ENCODE results near the gene HK3.

The HK3 gene

GRCh38 chr5:176868126-176868525, 31.0 kb downstream of the HK3 start:
- H3K4me1 ChIP-seq (ENCODE audit: control extremely low read depth in 1 of 4, control insufficient read depth in 4 of 4, insufficient read depth in 4 of 4, low read length in 3 of 4), result no peaks in the 10 kb centered on the region
- no peak for DNase-seq
- H3K27me3 ChIP-seq (replicated peaks in 2 of 5; ENCODE audit: control insufficient read depth in 4 of 5, insufficient read depth in 5 of 5, low read length in 4 of 5), result peaks cover 0 to 57% (median 30%) of the 10 kb centered on the region in 5 experiments
- no peak overlapping the region for H3K4me3 ChIP-seq (ENCODE audit: control insufficient read depth in 1 of 7, extremely low read depth in 1 of 7, insufficient read depth in 4 of 7, low read depth in 2 of 7, low read length in 6 of 7)
- no peak overlapping the region for H3K27ac ChIP-seq (ENCODE audit: insufficient read depth in 1 of 2, low read depth in 1 of 2, low read length in 2 of 2, poor library complexity in 1 of 2, severe bottlenecking in 2 of 2)
- ChIA-PET CTCF (interaction anchor here (1.4 kb wide), 1 partner anchor 10 kb away, joined by 3 read pairs; no protein-coding TSS in a partner anchor), POLR2A (interaction anchor here (0.6 kb wide), 1 partner anchor 209 kb away, joined by 3 read pairs; no protein-coding TSS in a partner anchor)
- peaks cover 0 to 4% (median 0%) of the 10 kb centered on the region in 5 experiments for H3K9me3 ChIP-seq (ENCODE audit: control extremely low read depth in 1 of 5, control insufficient read depth in 4 of 5, insufficient read depth in 2 of 5, low read depth in 1 of 5, low read length in 4 of 5)
- H3K36me3 ChIP-seq (ENCODE audit: control insufficient read depth in 4 of 4, insufficient read depth in 4 of 4, low read length in 3 of 4), result no peaks in the 10 kb centered on the region
- 94% methylated on average over 11 of the region's 14 CpGs for WGBS (ENCODE audit: insufficient coverage)

DNA sequence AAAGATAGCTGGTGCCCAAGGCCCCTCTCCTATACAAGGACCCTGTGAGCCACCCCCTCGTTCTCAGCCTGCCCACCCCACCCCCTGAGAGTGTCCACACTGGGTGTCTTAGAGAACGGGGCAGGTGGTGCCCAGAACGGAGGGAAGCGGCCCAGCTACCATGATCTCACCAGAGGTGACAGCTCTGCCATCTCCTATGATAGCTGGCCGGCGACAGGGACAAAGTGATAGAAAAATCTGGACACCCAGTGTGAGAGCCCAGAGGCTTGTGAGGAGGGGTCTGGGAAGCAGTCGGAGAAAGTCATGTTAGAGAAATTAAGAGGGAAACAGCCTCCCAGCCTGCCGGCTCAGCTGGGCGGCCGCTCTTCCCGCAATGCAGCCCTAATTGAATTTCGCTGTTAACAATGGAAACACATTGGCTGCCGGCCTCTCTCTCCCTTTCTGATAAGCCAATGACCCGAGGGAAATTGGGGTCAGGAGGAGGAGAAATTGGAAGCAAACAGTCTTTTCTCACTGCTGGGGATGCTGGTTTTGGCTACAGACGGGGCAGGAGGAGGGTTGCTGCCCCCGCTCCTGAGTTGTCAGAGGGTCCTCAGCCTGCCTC, 32.3 kb downstream of the HK3 start:
- CTCF ChIA-PET, result interaction anchor here (1.4 kb wide), 1 partner anchor 11 kb away, joined by 3 read pairs; no protein-coding TSS in a partner anchor
- H3K9me3 ChIP-seq (ENCODE audit: control extremely low read depth in 1 of 5, control insufficient read depth in 4 of 5, insufficient read depth in 2 of 5, low read depth in 1 of 5, low read length in 4 of 5), result peaks cover 0 to 4% (median 0%) of the 10 kb centered on the region in 5 experiments
- POLR2A ChIA-PET, result no interaction called here
- H3K36me3 ChIP-seq (ENCODE audit: control insufficient read depth in 4 of 4, insufficient read depth in 4 of 4, low read length in 3 of 4), result no peaks in the 10 kb centered on the region
- WGBS (ENCODE audit: insufficient coverage), result 27% methylated on average over 12 of the region's 16 CpGs
- no peak overlapping the region for H3K27ac ChIP-seq (ENCODE audit: insufficient read depth in 1 of 2, low read depth in 1 of 2, low read length in 2 of 2, poor library complexity in 1 of 2, severe bottlenecking in 2 of 2)
- H3K27me3 ChIP-seq (replicated peaks in 2 of 5; ENCODE audit: control insufficient read depth in 4 of 5, insufficient read depth in 5 of 5, low read length in 4 of 5), result peaks cover 0 to 71% (median 32%) of the 10 kb centered on the region in 5 experiments
- DNase-seq, result no peak
- H3K4me3 ChIP-seq (ENCODE audit: control insufficient read depth in 1 of 7, extremely low read depth in 1 of 7, insufficient read depth in 4 of 7, low read depth in 2 of 7, low read length in 6 of 7), result no peak overlapping the region
- no peaks in the 10 kb centered on the region for H3K4me1 ChIP-seq (ENCODE audit: control extremely low read depth in 1 of 4, control insufficient read depth in 4 of 4, insufficient read depth in 4 of 4, low read length in 3 of 4)

DNA sequence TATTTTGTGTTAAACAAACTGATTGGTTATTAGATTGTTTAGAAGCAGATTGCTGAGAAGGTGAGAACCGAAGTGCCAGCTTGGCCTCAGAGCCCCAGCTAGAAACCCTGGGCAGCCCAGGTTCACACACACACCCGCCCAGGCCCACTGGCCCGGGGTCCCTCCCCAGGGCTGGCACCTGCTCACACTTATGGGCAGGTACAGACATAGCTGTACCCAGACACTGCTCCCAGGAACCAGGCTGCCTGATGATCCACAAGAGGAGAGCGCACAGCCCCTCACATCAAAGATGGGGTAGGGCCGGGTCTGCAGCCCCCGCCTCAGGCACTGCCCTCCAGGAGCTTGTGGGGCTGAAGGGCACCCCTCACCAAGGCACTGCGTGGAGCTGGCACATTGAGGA, 33.2 kb downstream of the HK3 start:
- 95% methylated on average over 5 of the region's 7 CpGs for WGBS (ENCODE audit: insufficient coverage)
- H3K27me3 ChIP-seq (replicated peaks in 2 of 5; ENCODE audit: control insufficient read depth in 4 of 5, insufficient read depth in 5 of 5, low read length in 4 of 5), result peaks cover 0 to 79% (median 32%) of the 10 kb centered on the region in 5 experiments
- H3K9me3 ChIP-seq (ENCODE audit: control extremely low read depth in 1 of 5, control insufficient read depth in 4 of 5, insufficient read depth in 2 of 5, low read depth in 1 of 5, low read length in 4 of 5), result peaks cover 0 to 4% (median 0%) of the 10 kb centered on the region in 5 experiments
- H3K27ac ChIP-seq (ENCODE audit: insufficient read depth in 1 of 2, low read depth in 1 of 2, low read length in 2 of 2, poor library complexity in 1 of 2, severe bottlenecking in 2 of 2), result no peak overlapping the region
- H3K36me3 ChIP-seq (ENCODE audit: control insufficient read depth in 4 of 4, insufficient read depth in 4 of 4, low read length in 3 of 4), result no peaks in the 10 kb centered on the region
- DNase-seq, result no peak
- H3K4me3 ChIP-seq (ENCODE audit: control insufficient read depth in 1 of 7, extremely low read depth in 1 of 7, insufficient read depth in 4 of 7, low read depth in 2 of 7, low read length in 6 of 7), result no peak overlapping the region
- CTCF ChIA-PET, result no interaction called here
- POLR2A ChIA-PET, result no interaction called here
- H3K4me1 ChIP-seq (ENCODE audit: control extremely low read depth in 1 of 4, control insufficient read depth in 4 of 4, insufficient read depth in 4 of 4, low read length in 3 of 4), result no peaks in the 10 kb centered on the region

- Histone ChIP-seq H3K4me3 (ENCODE audit: control insufficient read depth in 1 of 7, extremely low read depth in 1 of 7, insufficient read depth in 4 of 7, low read depth in 2 of 7, low read length in 6 of 7) (no peak overlapping the region), H3K27ac (ENCODE audit: insufficient read depth in 1 of 2, low read depth in 1 of 2, low read length in 2 of 2, poor library complexity in 1 of 2, severe bottlenecking in 2 of 2) (no peak overlapping the region), H3K27me3 (replicated peaks in 2 of 5; ENCODE audit: control insufficient read depth in 4 of 5, insufficient read depth in 5 of 5, low read length in 4 of 5) (peaks cover 0 to 89% (median 32%) of the 10 kb centered on the region in 5 experiments), H3K9me3 (ENCODE audit: control extremely low read depth in 1 of 5, control insufficient read depth in 4 of 5, insufficient read depth in 2 of 5, low read depth in 1 of 5, low read length in 4 of 5) (no peaks in the 10 kb centered on the region), H3K36me3 (ENCODE audit: control insufficient read depth in 4 of 4, insufficient read depth in 4 of 4, low read length in 3 of 4) (no peaks in the 10 kb centered on the region), H3K4me1 (ENCODE audit: control extremely low read depth in 1 of 4, control insufficient read depth in 4 of 4, insufficient read depth in 4 of 4, low read length in 3 of 4) (no peaks in the 10 kb centered on the region)
- no peak for DNase-seq
- POLR2A ChIA-PET, result no interaction called here
- CTCF ChIA-PET, result no interaction called here
- WGBS (ENCODE audit: insufficient coverage), result 87% methylated on average over 6 of the region's 8 CpGs
Measured at GRCh38 chr5:176864755-176865154, 34.4 kb downstream of the HK3 start.

DNA sequence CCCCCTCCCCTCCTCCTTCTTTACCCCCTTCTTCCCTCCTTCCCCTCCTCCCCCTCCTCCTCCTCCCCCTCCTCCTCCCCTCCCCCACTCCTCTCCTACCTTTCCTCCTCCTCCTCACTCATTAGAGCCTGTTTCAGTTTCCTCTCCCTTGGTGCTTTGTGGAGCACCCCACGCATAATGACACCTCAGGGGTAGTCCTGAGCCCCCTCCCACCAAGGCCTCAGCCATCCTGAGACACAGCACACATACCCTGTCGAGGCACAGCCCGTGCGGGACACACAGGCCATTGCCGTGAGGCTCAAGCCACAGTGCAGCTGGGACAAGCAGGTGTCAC, 35.4 kb downstream of the HK3 start:
- H3K27me3 ChIP-seq (replicated peaks in 2 of 5; ENCODE audit: control insufficient read depth in 4 of 5, insufficient read depth in 5 of 5, low read length in 4 of 5), result peaks cover 0 to 88% (median 32%) of the 10 kb centered on the region in 5 experiments
- no peak overlapping the region for H3K4me3 ChIP-seq (ENCODE audit: control insufficient read depth in 1 of 7, extremely low read depth in 1 of 7, insufficient read depth in 4 of 7, low read depth in 2 of 7, low read length in 6 of 7)
- 65% methylated on average over 4 of the region's 5 CpGs for WGBS (ENCODE audit: insufficient coverage)

GRCh38 chr5:176863041-176863764, 35.9 kb downstream of the HK3 start:
- H3K9me3 ChIP-seq (ENCODE audit: control extremely low read depth in 1 of 5, control insufficient read depth in 4 of 5, insufficient read depth in 2 of 5, low read depth in 1 of 5, low read length in 4 of 5), result no peaks in the 10 kb centered on the region
- POLR2A ChIA-PET, result no interaction called here
- H3K27me3 ChIP-seq (replicated peaks in 2 of 5; ENCODE audit: control insufficient read depth in 4 of 5, insufficient read depth in 5 of 5, low read length in 4 of 5), result peaks cover 0 to 86% (median 30%) of the 10 kb centered on the region in 5 experiments
- H3K4me3 ChIP-seq (ENCODE audit: control insufficient read depth in 1 of 7, extremely low read depth in 1 of 7, insufficient read depth in 4 of 7, low read depth in 2 of 7, low read length in 6 of 7), result no peak overlapping the region
- WGBS (ENCODE audit: insufficient coverage), result 18% methylated on average over 13 of the region's 15 CpGs
- H3K36me3 ChIP-seq (ENCODE audit: control insufficient read depth in 4 of 4, insufficient read depth in 4 of 4, low read length in 3 of 4), result no peaks in the 10 kb centered on the region
- DNase-seq, result no peak
- CTCF ChIA-PET, result interaction anchor here (0.9 kb wide), 1 partner anchor 8 kb away, joined by 3 read pairs; no protein-coding TSS in a partner anchor
- no peaks in the 10 kb centered on the region for H3K4me1 ChIP-seq (ENCODE audit: control extremely low read depth in 1 of 4, control insufficient read depth in 4 of 4, insufficient read depth in 4 of 4, low read length in 3 of 4)
- no peak overlapping the region for H3K27ac ChIP-seq (ENCODE audit: insufficient read depth in 1 of 2, low read depth in 1 of 2, low read length in 2 of 2, poor library complexity in 1 of 2, severe bottlenecking in 2 of 2)

More for the DNA sequence above, 35.4 kb downstream of the HK3 start:
- no peaks in the 10 kb centered on the region for H3K4me1 ChIP-seq (ENCODE audit: control extremely low read depth in 1 of 4, control insufficient read depth in 4 of 4, insufficient read depth in 4 of 4, low read length in 3 of 4)
- ChIA-PET CTCF (interaction anchor here (0.9 kb wide), 1 partner anchor 9 kb away, joined by 3 read pairs; no protein-coding TSS in a partner anchor), POLR2A (no interaction called here)
- no peak overlapping the region for H3K27ac ChIP-seq (ENCODE audit: insufficient read depth in 1 of 2, low read depth in 1 of 2, low read length in 2 of 2, poor library complexity in 1 of 2, severe bottlenecking in 2 of 2)
- no peak for DNase-seq
- H3K36me3 ChIP-seq (ENCODE audit: control insufficient read depth in 4 of 4, insufficient read depth in 4 of 4, low read length in 3 of 4), result no peaks in the 10 kb centered on the region
- no peaks in the 10 kb centered on the region for H3K9me3 ChIP-seq (ENCODE audit: control extremely low read depth in 1 of 5, control insufficient read depth in 4 of 5, insufficient read depth in 2 of 5, low read depth in 1 of 5, low read length in 4 of 5)

GRCh38 chr5:176862330-176862995, 36.7 kb downstream of the HK3 start:
- no peaks in the 10 kb centered on the region for H3K9me3 ChIP-seq (ENCODE audit: control extremely low read depth in 1 of 5, control insufficient read depth in 4 of 5, insufficient read depth in 2 of 5, low read depth in 1 of 5, low read length in 4 of 5)
- ChIA-PET CTCF (no interaction called here), POLR2A (no interaction called here)
- H3K4me1 ChIP-seq (ENCODE audit: control extremely low read depth in 1 of 4, control insufficient read depth in 4 of 4, insufficient read depth in 4 of 4, low read length in 3 of 4), result no peaks in the 10 kb centered on the region
- WGBS (ENCODE audit: insufficient coverage), result 73% methylated on average over 23 of the region's 28 CpGs
- H3K4me3 ChIP-seq (ENCODE audit: control insufficient read depth in 1 of 7, extremely low read depth in 1 of 7, insufficient read depth in 4 of 7, low read depth in 2 of 7, low read length in 6 of 7), result no peak overlapping the region
- H3K27ac ChIP-seq (ENCODE audit: insufficient read depth in 1 of 2, low read depth in 1 of 2, low read length in 2 of 2, poor library complexity in 1 of 2, severe bottlenecking in 2 of 2), result no peak overlapping the region
- no peaks in the 10 kb centered on the region for H3K36me3 ChIP-seq (ENCODE audit: control insufficient read depth in 4 of 4, insufficient read depth in 4 of 4, low read length in 3 of 4)
- H3K27me3 ChIP-seq (replicated peaks in 2 of 5; ENCODE audit: control insufficient read depth in 4 of 5, insufficient read depth in 5 of 5, low read length in 4 of 5), result peaks cover 0 to 87% (median 28%) of the 10 kb centered on the region in 5 experiments
- DNase-seq, result no peak
